HFFc6 (cell line): ENCODE data around the gene LRRC66. TPM values are rescaled to one million over a fixed set of nuclear protein-coding genes. Genes with fewer than 3 reads are reported as not detected.

Experiments used
- DNase-seq: peaks from one replicate; pipeline ENCODE4 v3.0.0-alpha.2; 2018
- H3K27ac Mint-ChIP-seq: 2 replicates; pipeline ENCODE4 v1.8.0; 2020; ENCODE audit warnings: mild to moderate bottlenecking, mixed read lengths
- H3K27me3 Mint-ChIP-seq: 2 replicates; pipeline ENCODE4 v1.8.0; 2021; ENCODE audit warnings: mild to moderate bottlenecking, moderate library complexity, mixed read lengths; ENCODE audit not compliant: insufficient read depth
- H3K36me3 Mint-ChIP-seq: 2 replicates; pipeline ENCODE4 v1.8.0; 2021; ENCODE audit warnings: low read depth, mixed read lengths
- H3K4me1 Mint-ChIP-seq: 2 replicates; pipeline ENCODE4 v1.8.0; 2020; ENCODE audit warnings: low read depth, mixed read lengths
- H3K4me3 Mint-ChIP-seq: 2 replicates; pipeline ENCODE4 v1.8.0; 2020; ENCODE audit warnings: mild to moderate bottlenecking, moderate library complexity, mixed read lengths
- H3K9me3 Mint-ChIP-seq: 2 replicates; pipeline ENCODE4 v1.8.0; 2020; ENCODE audit warnings: mild to moderate bottlenecking, mixed read lengths
- CTCF ChIP-seq: fragments of 200-600 bp; sonication (generic); IDR thresholded peaks from 2 replicates; pipeline ENCODE4 v1.5.0; 2021; ENCODE audit warnings: antibody characterized with exemption, mild to moderate bottlenecking
- total RNA-seq, 6 experiments: library from RNA; stranded (reverse); fragmentation: NEBNext Ultra II Directional; extraction: Animal tissue kit (Norgen Biotek cat#: 25700); gene quantifications; 2 replicates in 1 of 6; 3 replicates in 5 of 6; pipeline ENCODE4 v1.2.3, GENCODE V29; 2021

LRRC66 gene
- total RNA-seq, 6 experiments from 2014 or later: 0.11 to 0.23 (median 0.14) TPM

GRCh38 chr4:51965862-51966261 is 54.3 kb downstream of the LRRC66 start:
- DNase-seq: no peak
- Mint-ChIP-seq H3K36me3 (no peaks in the 10 kb centered on the region), H3K4me1 (no peaks in the 10 kb centered on the region; the same call in 1 of the 2 replicates), H3K27me3 (peaks cover 1% of the 10 kb centered on the region; the same call in 1 of the 2 replicates), H3K27ac (no peak overlapping the region), H3K4me3 (no peak overlapping the region), H3K9me3 (no peaks in the 10 kb centered on the region)
- no peak for TF ChIP-seq CTCF

GRCh38 chr4:51963841-51964517 is 56.2 kb downstream of the LRRC66 start:
- Mint-ChIP-seq H3K36me3 (no peaks in the 10 kb centered on the region), H3K4me1 (peaks cover 8% of the 10 kb centered on the region; the same call in 1 of the 2 replicates), H3K9me3 (no peaks in the 10 kb centered on the region), H3K4me3 (no peak overlapping the region), H3K27me3 (peaks cover 6% of the 10 kb centered on the region), H3K27ac (no peak overlapping the region)
- TF ChIP-seq CTCF: no peak
- DNase-seq: no peak

- Mint-ChIP-seq H3K36me3 (no peaks in the 10 kb centered on the region), H3K4me1 (peaks cover 8% of the 10 kb centered on the region; the same call in 1 of the 2 replicates), H3K27ac (no peak overlapping the region), H3K9me3 (no peaks in the 10 kb centered on the region), H3K27me3 (peaks cover 8% of the 10 kb centered on the region), H3K4me3 (no peak overlapping the region)
- TF ChIP-seq CTCF: no peak
- DNase-seq: no peak
Measured at GRCh38 chr4:51960486-51960885, 59.7 kb downstream of the LRRC66 start.

GRCh38 chr4:51958199-51958968 is 61.8 kb downstream of the LRRC66 start:
- Mint-ChIP-seq H3K27me3 (peaks cover 7% of the 10 kb centered on the region), H3K4me1 (peaks cover 8% of the 10 kb centered on the region; the same call in 1 of the 2 replicates), H3K9me3 (no peaks in the 10 kb centered on the region), H3K36me3 (no peaks in the 10 kb centered on the region), H3K4me3 (no peak overlapping the region), H3K27ac (no peak overlapping the region)
- TF ChIP-seq CTCF: no peak
- DNase-seq: no peak

Other genes with a start within 250 kb of the LRRC66 start
- gene DCUN1D4, start 177.2 kb downstream of the LRRC66 start, total RNA-seq: 10 to 100 TPM; 41.0 to 55.1 (median 47.1) TPM
- 100 to 1,000 TPM in 4 of 6 experiments, 10 to 100 TPM in 2; 93.0 to 117 (median 110) TPM for gene SGCB, start 17.9 kb upstream of the LRRC66 start, total RNA-seq
- 10 to 100 TPM in 5 of 6 experiments, 1 to 10 TPM in 1; 6.9 to 12.9 (median 12.0) TPM for gene SPATA18, start 30.9 kb upstream of the LRRC66 start, total RNA-seq